GM15510 (cell line): ENCODE measurements around the gene STAMBPL1.

Experiments used
- POLR2A ChIP-seq: IDR thresholded peaks from 3 replicates; pipeline ENCODE4 v1.6.1; 2011; ENCODE audit warnings: borderline replicate concordance; ENCODE audit not compliant: insufficient read length; ENCODE audit errors: extremely low read depth

The STAMBPL1 gene

DNA sequence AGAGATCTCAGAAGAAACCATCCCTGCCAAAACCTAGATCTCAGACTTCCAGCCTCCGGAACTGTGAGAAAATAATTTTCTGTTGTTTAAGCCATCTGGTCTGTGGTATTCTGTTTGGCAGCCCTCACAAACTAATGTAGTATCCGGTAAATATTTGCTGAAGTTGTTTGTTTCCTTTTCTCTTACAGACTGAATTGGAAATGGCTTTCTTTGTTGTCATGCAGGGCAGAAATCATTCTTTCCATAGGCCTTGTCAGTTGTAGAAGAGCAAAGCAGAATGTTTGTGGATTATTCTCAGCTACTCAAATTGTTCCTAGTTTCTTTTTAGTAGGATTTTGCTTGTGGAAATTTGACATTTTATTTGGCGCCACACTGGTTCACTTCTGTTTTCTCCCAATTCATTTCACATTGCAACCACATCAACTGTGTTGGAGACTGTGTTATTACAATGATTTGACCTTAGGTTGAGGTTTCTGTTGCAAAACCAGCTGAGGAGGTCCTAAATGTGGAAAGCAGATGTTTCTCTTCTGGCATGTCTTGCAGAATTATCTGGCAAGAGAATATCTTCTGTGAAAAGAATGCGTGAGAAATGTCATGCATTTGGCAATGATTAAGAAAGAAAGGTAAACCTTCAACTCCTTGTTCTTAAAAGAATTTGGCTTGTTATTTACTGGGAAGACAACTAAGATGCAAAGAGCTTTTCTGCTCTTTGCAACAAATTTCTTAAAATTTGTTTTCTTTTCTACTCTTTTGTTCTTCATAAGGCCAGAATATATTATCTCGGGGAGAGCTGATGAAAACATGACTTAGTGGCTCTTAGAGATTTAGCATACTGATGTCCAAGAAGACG lies 46.7 kb downstream of the STAMBPL1 start:
- TF ChIP-seq POLR2A, result no peak

DNA sequence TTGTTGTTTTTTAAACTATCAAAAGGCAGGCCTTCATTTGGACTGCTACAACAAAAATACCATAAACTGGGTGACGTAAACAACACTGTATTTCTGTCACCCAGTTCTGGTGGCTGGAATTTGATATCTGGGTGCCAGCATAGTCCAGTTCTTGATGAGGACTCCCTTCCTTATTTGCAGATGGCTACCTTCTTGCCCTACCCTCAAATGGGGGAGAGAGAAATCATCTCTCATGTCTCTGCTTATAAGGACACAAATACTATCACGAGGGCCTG lies 47.3 kb downstream of the STAMBPL1 start:
- TF ChIP-seq POLR2A, result no peak

DNA sequence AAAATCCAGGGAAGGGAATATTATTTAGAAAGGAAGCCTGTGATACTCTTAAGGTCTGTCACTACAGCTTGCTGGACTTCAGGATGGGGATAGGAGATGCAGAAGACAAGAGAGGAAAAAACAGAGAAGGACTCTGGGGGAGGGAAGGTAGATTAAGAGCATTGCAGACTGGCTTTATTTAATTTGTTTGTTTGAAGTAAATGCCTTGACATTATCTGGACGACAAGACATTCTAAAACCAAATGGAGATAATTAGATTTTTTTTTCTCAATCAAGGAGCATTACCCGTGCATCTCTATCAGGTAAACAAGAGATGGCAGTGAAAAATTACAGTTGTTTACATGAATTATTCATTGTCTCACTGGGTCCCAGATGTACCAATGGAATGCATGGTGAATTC lies 48.2 kb downstream of the STAMBPL1 start:
- no peak for TF ChIP-seq POLR2A

DNA sequence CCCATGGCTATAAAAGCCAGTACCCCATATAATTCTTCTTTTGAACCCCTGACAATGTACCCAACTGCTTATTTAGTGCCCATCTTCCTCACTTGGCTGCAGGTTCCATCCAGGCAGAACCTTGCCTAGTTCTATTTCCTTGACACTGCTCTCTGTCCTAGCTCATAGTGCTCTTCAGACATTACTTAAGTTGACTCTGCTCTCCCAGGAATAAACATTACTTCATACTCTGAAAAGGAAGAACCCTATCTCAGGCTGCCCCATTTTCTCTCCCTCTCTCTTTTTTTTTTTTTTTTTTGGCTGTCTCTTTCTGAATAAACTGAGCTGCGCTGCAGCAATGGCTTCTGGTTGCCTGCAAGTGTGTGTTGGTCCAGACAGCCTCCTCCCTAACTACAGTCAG lies 51.5 kb downstream of the STAMBPL1 start:
- no peak for TF ChIP-seq POLR2A

- no peak for TF ChIP-seq POLR2A
These were observed 52.7 kb downstream of the STAMBPL1 start for GRCh38 chr10:88932539-88933256.

DNA sequence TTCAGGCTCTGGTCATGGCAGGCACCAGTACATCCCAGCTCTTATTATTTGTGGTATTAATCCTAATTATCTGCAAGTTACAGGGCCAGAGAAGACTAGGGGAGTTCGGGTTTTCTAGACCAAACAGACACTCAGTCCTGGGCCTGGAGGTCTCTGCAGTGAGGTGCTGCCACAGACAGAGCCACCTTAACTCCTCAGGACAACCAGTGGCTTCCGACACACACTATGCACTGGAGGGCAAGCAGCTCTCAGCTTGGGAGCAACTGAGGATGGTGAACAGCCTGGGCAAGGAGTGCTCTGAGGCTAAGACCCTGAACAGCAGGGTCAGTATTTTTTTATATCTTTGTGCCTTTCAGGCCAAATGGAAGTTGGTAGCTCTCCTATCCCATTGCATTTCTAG lies 53.5 kb downstream of the STAMBPL1 start:
- TF ChIP-seq POLR2A, result no peak

DNA sequence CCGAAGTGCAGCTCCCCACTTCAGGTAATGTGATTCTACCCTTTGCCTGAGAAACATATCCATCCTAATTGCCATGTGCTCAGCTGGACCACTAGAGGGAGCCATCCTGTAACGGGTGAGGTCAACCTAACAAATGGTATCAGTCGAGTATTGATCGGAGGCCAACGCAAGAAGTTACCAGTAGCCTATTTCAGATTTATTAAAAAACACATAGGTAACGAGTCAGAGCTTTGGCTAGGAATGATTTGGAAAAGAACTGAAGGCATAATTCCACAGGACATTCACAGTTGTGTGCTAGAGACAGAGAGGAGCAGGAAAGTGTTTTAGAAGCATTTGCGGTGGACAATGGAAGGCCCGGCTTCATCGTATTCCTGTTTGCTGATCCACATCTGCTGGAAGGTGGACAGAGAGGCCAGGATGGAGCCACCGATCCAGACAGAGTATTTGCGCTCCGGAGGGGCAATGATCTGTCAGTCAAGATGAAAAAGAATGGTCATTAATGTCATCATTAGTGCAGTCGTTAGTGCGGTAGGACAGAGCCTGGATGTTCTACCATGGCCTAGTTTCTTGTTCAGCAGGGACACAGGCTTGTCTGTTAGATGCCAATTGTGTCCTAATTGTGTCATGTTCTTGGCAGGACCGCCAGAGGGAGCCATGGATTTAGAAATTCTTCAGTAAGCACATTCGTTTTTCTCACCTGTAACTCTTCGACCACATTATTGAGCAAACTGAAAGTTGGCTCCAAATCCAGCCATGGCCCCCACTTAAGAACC lies 55.0 kb downstream of the STAMBPL1 start:
- TF ChIP-seq POLR2A, result no peak

DNA sequence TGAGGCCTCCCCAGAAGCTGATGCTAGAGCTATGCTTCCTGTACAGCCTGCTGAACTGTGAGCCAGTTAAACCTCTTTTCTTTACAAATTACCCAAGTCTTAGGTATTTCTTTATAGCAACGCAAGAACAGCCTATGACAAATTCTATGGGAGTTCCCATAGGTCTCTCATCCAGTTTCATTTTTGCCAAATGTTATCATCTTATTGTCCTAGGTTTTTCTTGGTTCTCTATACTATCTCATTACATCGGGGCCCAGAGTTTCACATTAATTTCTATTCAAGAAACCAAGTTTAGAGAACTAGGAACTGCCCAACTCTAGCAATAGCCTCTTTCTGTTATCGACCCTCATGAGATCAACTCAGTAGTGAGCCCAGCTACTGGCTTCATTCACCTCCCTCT lies 56.6 kb downstream of the STAMBPL1 start:
- TF ChIP-seq POLR2A, result no peak

- TF ChIP-seq POLR2A, result no peak
These were observed 58.0 kb downstream of the STAMBPL1 start for GRCh38 chr10:88938039-88938438.

DNA sequence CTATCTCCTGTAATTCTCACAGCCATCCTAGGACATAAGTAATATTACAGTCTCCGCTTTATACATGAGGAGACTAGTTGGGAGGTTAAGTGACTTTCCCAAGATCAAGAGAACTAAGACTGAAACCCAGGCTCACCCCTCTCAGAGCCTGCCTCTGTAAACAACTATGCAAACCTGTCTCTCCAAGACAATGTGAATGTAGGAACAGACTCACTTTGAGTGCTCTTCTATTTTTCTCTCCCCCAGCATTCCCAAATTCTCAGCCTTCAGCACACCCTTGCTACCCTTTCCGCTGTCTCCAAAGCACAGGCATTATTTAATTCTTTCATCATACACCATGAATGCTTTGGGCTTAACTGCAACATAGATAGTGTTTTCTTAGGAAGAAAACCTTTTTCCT lies 58.9 kb downstream of the STAMBPL1 start:
- TF ChIP-seq POLR2A, result no peak

DNA sequence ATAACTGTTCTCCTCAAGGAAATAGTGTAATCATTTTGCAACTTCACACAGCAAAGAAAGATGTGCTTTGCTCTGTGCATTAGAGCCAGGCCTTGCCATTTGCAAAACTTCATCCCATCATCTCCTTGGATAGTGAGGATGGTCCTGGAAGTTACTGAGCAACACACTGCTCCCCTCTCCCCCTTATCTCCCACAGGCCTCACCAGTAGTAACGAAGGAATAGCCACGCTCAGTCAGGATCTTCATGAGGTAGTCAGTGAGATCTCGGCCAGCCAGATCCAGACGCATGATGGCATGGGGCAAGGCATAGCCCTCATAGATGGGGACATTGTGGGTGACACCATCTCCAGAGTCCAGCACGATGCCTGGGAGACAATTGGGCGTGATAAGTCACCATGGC lies 61.0 kb downstream of the STAMBPL1 start:
- TF ChIP-seq POLR2A, result no peak

DNA sequence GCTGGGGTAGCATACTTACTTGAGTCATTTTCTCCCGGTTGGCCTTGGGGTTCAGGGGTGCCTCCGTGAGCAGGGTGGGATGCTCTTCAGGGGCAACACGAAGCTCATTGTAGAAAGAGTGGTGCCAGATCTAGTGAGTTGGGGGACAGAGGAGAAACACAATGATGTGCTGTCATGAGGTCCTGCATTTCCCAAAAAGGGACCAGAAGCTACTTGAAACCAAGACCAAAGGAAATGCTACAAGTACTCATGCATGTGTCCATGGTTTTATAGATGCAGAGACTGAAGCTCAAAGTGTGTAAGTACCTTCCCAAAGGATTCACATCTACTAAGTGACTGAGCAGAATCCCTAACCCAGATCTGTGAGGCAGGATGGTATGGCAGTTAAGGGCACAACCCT lies 63.7 kb downstream of the STAMBPL1 start:
- TF ChIP-seq POLR2A, result no peak

DNA sequence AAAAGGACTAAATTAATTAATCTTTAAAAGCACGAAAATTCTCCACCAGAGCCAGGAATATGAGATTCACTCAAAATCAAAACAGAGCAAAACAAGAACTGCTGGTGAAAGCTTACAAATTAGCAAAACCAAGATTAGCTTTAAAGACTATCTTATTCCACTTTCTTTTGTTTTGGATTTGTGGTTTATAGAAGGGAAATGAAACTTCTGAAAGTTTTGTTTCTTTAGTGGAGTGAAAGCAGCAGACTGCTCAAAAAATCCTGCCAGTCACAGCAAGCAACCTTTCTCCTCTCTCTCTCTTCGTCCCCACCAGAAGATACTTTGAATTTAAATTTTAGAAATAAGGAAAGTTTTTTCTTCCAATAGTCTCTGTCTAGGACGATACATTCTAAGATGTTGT lies 64.8 kb downstream of the STAMBPL1 start:
- TF ChIP-seq POLR2A, result no peak

- no peak for TF ChIP-seq POLR2A
These were observed 66.2 kb downstream of the STAMBPL1 start for GRCh38 chr10:88946200-88946599.

- TF ChIP-seq POLR2A, result no peak
These were observed 67.0 kb downstream of the STAMBPL1 start for GRCh38 chr10:88946965-88947590.
